ENCODE results near the gene SLC48A1.

The SLC48A1 gene

DNA sequence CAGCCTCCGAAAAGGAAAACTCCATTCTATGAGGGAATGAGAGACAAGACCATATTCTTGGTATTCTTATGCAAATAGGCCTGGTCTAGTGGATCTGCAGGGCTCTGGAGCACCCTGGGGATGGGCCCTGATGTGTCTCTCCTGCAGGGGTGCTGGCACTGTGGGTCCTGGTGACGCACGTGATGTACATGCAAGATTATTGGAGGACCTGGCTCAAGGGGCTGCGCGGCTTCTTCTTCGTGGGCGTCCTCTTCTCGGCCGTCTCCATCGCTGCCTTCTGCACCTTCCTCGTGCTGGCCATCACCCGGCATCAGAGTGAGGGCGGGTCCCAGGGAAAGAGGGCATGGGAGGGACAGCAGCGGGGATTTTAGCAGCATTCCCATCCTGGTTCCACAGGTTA is 5.8 kb downstream of the SLC48A1 start:
- DNase-seq, result no peak

DNA sequence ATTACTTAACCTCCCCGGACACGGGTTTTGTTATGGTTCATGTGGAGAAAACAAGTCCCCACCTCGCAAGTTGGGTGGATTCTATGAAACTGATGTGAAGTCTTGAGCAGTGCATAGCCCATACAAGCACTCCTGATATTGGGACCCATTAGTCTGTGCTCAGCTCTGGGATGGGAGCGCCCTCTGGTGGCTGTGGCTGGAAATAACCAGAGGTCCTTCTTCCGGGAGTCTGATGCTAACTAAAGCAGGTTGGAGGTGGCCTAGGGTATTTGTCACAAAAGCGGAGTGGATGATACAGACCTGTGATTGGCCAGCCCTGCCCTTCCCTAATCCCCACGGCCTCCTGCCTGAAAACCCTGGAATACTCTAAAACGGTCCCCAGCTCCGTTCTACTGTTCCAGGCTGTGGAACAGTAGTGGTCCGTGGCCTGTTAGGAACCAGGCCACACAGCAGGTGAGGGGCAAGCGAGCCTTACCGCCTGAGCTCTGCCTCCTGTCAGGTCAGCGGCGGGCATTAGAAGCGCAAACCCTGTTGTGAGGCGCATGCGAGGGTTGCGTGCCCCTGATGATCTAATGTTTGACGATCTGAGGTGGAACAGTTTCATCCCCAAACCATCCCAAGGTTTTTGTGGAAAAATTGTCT is 6.4 kb downstream of the SLC48A1 start:
- DNase-seq, result peak; percentile 91

DNA sequence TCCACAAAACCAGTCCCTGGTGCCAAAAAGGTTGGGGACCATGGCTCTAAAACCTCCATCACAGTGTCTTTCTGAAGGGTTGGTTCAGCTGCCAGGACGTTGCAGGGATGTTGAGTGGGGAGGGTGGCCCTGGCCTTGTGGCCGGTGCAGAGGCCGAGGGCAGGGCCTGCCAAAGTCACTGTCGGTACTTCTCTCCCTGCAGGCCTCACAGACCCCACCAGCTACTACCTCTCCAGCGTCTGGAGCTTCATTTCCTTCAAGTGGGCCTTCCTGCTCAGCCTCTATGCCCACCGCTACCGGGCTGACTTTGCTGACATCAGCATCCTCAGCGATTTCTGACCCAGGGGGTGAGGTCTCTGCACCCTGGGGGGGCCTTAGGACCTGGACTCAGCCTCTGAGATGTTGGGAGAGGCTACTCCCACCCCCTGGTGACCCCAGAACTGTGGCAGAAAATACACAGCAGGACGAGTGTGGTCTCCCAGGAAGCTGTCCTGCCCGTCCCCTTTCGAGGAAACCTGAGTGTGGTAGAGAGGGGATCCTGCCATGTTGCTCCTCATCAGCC is 7.0 kb downstream of the SLC48A1 start:
- DNase-seq, result no peak

DNA sequence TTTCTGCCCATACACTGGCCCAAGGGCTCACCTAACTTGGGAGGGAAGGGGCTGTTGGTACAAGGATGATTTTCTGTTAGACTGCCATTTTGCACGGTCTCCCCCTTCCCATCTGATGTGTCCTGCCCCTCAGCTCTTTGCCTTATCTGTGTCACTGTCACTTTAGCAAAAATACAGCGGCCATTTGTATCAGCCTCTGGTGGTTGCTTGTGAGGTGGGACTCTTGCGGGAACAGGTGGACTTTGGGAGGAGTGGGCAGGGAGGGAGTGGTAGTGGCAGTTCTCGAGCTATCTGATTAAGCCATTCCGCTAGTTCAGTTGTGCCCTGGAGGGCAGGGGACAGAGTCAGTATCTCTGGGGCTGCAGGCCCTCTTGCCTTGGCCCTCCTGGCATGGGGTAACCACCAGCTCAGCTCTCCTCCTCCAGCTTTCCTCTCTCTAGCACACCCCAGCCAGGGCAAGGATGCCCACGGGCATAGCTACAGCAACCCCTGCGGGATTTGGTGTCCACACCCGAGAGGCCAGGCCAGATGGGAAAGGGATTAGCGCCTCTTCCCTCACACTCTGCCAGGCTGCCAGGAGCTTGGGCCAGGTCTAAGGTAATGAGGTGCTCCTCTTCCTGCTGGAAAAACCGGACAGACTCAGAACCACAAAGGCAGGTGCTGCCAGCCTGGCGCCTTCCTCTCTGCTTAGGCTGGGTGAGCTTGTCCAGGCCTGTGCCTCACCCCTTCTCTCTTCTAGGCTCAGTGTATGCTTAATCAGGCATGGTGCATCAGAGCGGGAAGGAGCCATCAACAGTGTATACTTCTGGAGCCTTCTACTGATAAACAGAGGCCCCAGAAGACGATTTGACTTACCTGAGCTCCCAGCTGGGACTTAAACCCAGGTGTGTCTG is 8.7 kb downstream of the SLC48A1 start:
- no peak for DNase-seq

DNA sequence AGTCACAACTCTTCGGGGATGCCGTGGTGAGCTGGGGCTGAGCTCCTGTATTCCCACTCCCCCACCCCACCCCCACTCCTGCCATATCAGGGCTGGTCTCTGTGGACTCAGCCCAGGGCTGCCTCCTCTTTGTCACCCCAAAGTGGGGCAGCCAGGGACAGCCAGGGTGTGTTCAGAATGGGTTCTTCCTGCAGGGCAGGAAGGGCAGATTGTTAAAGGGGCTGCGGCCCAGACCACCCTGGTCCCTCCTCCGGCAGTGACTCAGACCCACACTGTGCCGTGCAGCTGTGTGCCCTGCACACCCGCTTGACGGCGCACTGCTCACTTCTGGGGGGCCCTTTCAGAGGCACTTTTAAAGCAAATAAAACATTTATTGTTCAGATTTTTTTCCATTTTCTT is 9.3 kb downstream of the SLC48A1 start:
- no peak for DNase-seq

DNA sequence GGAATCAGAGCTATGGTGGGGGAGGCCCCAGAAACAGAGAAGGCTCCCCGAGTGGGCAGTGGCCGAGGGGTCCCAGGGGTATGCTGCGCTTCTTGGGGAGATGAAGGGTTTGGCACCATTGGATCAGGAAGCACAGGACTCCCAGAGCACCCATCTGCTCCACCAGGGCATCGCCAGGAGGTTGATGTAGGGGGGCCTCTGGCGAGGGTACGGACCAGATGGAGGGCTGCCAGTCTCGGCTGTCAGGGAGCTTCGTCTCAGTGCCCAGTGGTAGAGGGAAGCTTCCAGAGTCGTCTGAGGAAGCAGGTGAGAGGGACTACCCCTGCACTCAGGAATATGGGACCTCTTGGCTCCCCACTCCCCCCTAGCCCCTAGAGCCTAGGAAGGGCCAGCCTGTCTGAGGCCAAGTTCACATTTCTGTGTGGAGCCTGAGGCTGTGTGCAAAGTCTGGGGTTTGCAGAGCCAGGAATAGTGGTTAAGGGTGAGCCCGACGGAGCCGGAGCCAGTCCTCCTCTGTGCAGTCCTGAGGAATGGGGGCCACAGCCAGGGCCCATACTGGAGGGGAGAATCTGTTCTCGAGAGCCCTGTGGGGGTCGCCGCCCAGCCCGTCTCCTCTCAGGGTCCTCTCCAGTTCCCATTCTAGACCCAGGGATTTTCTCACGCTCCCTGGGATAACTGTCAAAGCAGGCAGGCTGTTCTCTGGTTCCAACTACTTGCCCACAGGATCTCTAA is 10.2 kb downstream of the SLC48A1 start:
- no peak for DNase-seq

DNA sequence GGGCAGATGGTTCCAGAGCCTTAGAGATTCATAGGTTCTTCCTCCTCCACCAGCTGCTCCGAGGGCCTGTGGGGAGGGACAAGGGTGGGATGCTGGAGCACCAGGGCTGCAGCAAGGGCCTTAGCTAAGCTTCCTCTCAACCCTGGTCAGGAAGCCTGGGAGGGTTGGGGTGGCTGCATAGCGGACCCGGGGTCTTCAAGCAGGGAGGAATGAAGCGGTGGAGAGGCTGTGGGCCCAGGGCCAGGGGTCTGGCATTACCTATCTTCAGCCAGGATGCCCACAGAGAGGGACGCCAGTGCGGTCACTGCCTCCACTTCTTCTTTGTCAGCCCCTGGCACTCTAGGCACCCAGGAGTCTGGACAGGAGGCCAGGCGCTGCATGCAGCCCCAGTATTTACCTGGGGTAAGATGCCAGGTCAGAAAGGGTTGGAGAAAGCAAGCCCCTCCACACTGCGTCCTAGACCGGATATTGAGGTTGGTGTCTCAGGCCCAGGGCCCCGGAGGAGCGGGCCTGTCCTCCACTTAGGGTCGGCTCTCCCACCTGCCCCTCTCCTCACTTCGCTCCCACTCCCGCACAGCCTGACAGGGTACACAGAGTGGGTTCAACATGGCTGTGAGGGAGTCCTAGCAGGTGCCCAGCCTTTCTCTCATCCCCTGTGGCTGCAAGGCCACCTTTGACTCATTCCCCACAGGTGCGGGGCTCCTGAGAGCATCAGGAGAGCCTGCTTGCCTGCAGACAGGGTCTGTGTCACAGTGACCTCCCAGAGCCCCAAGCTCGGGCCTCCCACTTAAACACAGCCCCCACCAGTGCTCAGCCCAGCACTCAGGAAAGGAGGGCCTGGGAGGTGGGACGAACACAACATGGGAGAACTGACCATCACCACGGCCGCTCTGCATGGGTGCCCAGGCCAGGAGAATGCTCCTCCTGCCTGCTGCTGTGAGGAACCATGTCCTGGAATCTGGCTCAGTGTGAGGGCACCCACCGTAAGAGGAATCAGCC is 11.1 kb downstream of the SLC48A1 start:
- DNase-seq, result no peak

DNA sequence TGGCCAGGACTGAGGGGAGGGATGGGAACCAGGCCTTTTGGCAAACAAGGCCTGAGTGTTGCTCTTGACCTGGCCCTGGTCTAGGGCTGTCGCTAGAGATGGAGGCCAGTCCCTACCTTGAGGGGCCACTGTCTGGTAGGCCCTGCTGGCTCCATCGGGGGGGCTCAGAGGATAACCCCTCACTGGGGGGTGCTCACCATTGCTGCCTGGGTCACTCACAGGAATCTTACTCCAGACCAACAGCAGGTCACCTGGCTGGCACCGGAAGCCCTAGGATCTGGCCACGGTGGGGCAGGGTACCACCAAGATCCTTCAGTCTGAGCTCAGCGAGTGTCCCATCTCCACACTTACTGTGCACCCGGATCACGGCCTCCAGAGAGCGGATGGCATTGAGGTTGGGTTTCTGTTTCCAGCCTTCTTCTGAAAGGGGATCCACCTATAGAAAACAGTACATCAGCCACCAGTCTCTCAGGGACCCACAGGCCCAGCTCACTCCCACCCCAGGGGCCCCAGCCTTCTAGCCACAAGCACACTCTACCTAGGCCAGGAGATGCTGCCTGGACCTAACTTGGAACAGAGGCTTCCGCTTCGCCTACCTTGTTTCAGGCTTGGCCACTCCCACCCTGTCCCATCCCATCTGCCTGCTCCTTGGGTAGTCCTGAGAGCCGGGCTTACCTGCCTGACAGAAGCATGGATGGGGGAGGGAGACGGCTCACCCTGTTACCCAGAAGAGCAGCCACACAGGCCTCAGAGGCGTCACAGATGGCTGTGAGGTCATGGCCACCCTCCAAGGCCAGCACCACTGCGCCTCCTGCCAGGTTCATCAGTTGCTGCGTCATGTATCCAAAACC is 12.2 kb downstream of the SLC48A1 start:
- no peak for DNase-seq

DNA sequence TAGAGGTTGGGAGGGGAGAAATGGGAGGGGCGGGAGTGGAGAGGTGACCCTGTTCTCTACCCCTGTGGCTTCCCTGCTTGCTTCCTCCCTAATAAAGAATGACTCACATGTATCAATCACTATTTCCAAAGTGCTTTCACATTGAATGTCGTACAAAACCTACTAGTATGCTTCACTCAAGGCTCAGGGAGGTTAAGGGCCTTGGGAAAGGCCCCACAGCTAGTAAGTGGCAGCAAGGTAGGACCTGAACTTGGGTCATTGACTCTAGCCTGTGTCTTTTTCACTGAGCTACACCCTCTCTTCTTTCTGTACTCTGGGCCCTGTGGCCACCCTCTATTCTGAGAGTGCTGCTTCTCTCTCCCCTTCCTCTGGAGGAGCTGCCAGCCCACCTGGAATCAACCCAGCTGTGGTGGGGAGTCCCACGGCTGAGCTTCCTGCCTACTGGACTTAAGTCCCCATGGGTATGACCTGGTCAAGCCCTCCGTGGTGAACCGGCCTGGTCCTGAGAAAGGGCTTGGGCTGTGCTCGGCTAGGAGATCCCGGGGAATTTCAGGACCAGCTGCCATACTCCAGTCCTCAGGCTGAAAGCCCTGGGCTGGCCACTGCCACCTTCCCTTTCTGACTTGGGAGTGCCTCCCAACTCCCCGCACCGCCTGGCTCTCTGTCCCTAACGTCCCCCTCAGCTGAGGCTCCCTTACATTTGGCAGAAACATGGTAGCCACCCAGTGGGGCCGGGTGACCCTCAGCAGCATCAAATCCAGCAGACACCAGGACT is 13.0 kb downstream of the SLC48A1 start:
- no peak for DNase-seq

DNA sequence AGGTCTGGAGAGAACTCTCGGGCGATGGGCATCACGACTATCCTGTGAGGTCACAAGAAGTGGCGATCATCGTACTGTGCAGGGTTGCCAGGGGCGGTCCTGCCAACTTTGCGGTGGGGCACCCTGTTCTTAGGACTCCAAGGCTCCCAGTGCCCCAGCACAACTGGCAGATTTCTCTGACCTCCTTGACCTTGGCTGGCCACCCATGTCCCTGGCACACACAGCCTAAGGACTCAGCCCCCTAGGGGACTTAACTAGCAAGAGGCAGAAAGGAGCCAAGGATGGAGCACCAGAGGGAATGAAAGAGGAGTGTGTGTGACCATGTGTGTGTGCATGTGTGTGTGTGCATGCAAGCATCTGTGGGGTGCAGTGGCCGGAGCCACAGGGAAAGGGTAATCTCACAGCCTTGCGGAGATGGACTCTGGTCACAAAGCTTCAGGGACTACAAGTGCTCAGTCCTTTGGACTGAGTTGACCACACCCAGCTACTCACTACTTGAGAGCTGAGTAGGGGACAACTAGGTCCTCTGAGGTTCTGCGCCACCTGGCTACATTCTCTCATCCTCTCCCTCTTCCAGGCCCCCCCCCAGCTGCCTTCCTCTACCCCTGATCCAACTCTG is 13.7 kb downstream of the SLC48A1 start:
- no peak for DNase-seq

DNA sequence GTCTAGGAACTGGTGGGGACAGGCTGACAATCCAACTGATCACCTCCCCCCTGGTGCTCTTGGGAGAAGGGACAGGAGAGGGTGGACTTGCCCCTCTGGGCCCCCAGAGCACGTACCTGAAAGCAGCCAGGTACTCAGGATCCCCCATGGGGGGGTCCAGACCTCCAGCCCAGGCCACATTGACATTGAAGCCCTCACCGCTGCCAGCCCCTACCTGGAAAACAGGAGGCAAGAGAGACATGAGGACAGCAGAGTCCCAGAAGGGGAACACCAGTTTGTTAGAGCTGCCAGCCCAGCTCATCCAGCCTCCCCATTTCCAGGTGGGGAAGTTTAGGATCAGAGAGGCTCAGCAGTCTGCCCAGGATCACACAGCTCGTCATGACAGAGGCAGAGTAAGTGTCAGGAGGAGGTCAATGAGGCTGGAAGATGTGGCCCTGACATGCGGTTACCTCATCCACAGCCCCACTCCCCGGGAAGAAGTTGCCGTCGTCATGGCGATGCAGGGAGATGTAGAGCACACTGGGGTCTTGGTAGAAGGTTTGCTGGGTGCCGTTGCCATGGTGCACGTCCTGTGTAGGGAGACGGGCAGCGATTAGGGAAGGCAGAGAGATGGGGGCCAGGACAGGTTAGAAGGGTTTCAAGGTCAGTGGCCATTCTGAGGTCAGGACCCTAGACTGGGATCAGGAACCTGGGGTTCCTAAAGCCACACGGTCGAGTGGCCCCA is 14.7 kb downstream of the SLC48A1 start:
- DNase-seq, result no peak

DNA sequence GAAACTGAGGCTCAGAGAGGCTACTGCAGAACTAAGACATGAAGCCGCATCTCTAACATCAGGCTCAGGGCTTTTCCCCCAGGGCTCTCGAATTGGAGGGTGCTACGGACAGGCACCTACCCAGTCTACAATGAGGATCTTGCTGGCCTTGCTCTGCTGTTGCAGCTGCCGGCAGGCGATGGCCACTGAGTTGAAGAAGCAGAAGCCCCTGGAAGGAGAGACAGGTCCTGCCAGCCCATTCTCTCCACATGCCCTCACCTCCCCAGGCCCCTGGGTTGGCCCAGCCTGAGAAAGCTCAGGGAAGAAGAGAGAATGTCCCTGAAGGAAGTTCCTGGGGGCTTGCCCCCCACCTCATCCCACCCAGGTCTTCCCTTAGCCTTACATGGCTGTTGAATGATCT is 16.1 kb downstream of the SLC48A1 start:
- DNase-seq, result no peak

DNA sequence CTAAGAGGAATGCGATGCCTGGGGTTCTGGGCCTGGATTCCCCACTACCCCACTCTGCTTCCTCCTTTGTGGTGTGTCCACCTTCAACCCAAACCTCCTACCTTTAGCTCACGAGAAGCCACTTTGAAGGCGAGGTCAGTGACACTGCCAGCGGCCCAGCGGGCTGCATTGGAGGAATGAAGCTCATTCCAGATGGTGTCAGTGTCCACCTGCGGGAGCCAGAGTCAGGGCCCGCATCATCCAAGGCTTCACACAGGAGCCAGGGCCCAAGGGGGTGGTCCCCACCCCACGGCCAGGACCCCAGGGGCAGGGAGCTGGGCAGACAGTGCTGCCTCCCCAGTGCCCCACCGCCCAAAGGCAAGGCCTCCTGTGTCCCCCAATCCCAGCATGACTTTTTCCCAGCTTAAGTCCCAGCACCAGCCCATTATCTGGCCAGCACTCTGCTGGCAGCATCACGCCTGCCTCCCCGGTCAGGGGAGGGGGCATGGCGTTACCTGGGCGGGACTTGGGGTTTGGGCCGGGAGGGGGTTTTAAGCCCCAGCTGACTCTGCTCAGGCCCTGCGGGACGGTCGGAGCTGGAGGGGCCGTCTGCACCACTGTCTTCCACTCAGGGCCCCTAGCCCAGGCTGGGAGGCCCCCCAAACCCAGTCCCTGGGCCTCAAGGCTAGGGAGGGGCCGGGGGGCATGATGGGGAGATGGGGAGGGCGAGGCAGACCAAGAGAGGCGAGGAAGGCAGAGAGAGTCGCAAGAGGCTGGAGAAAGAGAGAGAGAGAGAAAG is 16.9 kb downstream of the SLC48A1 start:
- no peak for DNase-seq

DNA sequence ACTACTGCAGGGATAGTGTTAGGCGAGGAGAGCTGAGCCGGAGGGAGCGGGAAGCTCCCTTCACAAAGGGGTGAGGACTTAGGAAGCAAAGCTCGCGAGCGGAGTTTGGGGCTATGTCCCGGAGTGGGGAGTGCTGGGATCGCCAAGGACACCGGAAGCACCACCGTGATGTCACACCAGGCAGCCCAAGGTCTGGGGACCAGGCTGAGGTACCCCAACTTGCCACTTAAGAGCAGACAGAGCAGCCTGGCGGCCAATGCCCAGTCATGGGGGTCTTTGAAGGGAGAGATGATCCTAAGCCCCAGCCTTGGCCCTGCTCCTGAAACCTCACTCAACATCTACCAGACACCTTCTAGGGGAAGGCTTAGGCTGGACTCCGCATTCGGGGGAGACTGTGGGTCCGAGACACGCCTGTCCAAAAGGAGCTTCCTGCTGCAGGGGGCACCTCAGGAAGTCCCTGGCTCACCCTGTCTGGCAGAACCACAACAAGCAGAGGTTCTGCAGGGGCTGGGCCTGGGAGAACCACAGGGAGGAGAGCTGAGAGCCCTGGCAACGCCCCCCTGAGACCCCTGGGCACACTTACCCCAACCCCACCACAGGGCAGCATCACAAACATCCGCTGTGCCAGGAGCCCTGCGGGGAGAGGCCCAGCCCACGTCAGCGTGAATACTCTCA is 17.8 kb downstream of the SLC48A1 start:
- no peak for DNase-seq

DNA sequence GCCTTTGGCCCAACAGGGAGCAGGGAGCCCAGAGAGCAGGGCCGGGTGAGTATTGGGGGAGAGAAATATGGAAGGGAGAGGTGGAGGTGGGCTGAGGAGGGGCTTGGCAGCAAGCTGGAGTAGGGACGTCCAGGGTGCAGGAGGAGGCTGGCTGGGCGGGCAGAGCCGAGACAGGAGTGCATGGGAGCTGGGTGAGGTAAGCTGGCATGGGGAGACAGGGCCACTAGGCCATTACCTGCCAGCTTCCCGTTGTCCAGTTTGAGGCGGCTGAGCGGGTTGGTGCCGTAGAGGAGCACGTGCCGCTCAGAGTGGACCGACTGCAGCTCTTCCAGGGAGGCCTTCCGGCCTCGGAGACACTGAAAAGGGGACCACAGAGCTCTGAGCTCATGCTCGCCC is 18.3 kb downstream of the SLC48A1 start:
- DNase-seq, result no peak

DNA sequence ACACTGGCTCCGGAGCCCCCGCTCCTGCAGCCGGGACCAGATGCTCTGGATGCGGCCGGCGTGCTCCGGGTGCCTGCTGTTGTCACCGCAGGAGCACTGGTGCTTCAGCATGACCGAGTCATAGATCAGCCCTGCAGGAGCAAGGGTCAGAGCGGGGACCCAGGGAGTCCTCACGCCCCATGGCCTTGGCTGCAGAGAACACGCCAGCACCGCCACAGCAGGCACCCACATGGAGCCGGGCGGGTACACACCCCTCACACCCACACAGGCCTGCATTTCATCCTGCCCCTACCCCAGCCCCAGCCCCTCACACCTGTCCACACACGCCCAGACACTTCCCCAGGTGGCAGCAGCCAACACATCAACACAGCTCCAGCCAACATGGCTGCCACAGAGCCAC is 18.8 kb downstream of the SLC48A1 start:
- DNase-seq, result no peak

DNA sequence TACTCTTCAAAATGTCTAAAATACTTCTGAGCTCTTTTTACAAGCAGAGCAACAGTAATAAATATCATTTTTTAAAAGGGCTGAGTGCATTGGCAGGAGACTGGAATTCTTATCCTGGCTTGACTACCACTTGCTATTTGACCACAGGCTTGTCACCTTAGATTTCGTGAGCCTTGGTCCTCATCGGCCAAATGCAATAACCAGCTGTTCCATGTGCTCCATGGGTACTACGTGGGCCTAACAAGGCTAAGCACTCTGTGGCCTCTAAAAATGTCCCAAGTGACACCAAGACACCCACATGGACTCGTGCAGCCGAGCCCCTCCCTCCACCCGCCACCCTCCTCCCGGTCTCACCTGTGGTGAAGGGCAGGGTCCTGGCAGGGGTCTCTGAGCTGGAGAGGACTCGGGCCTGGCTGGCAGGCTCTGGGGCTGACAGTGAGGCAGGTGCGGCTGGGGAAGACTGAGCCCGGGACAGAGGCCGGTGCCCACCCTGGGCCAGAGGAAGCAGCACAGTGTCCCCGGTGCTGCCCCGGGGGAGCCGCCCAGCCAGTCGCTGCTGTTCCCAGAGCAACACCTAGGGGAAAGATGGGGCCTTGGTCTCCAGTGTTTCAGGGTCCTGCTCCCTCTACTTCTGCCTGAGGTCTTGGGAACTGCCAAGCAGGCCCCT is 20.1 kb downstream of the SLC48A1 start:
- no peak for DNase-seq

Measured in activated naive CD4-positive, alpha-beta T cell treated with anti-CD3 and anti-CD28 coated beads, Interleukin-2, amount 50 U/mL, for 16 hours (primary cell).